GM23248 (cell line): Measurements from ENCODE around the gene DMRTC2. TPM values are rescaled to one million over a fixed set of nuclear protein-coding genes. Genes with fewer than 3 reads are reported as not detected.

ENCODE experiments used
- DNase-seq: peaks from one replicate; pipeline ENCODE4 v3.0.0-alpha.2; 2015
- H2AFZ ChIP-seq: fragments of 200-600 bp; sonication (generic); 2 replicates; pipeline ENCODE4 v1.6.1; 2016; ENCODE audit warnings: antibody characterized with exemption
- H3F3A ChIP-seq: fragments of 200-600 bp; sonication (generic); 2 replicates; pipeline ENCODE4 v1.6.1; 2016; ENCODE audit warnings: mild to moderate bottlenecking, antibody characterized with exemption, mixed run types; ENCODE audit not compliant: insufficient read depth
- H3K27ac ChIP-seq: fragments of 200-600 bp; sonication (generic); 2 replicates; pipeline ENCODE4 v1.5.1; 2016; ENCODE audit warnings: mild to moderate bottlenecking
- H3K27me3 ChIP-seq: fragments of 200-600 bp; sonication (generic); replicated peaks from 2 replicates; pipeline ENCODE4 v1.6.1; 2016; ENCODE audit warnings: mild to moderate bottlenecking; ENCODE audit not compliant: insufficient read depth
- H3K36me3 ChIP-seq: fragments of 200-600 bp; sonication (generic); 2 replicates; pipeline ENCODE4 v1.6.1; 2016; ENCODE audit warnings: low read depth, mild to moderate bottlenecking
- H3K4me1 ChIP-seq: fragments of 200-600 bp; sonication (generic); 2 replicates; pipeline ENCODE4 v1.6.1; 2016; ENCODE audit warnings: mild to moderate bottlenecking; ENCODE audit not compliant: insufficient read depth
- H3K4me2 ChIP-seq: fragments of 200-600 bp; sonication (generic); one replicate; pipeline ENCODE4 v1.6.1; 2016; ENCODE audit warnings: mild to moderate bottlenecking; ENCODE audit not compliant: unreplicated experiment
- H3K4me3 ChIP-seq: fragments of 200-600 bp; sonication (generic); 2 replicates; pipeline ENCODE4 v1.5.1; 2016; ENCODE audit warnings: mild to moderate bottlenecking
- H3K79me2 ChIP-seq: fragments of 200-600 bp; sonication (generic); 2 replicates; pipeline ENCODE4 v1.6.1; 2016; ENCODE audit warnings: mild to moderate bottlenecking; ENCODE audit not compliant: insufficient read depth
- H3K9ac ChIP-seq: fragments of 200-600 bp; sonication (generic); 2 replicates; pipeline ENCODE4 v1.6.1; 2016; ENCODE audit warnings: mild to moderate bottlenecking
- H3K9me2 ChIP-seq: fragments of 200-600 bp; sonication (generic); 2 replicates; pipeline ENCODE4 v1.6.1; 2016; ENCODE audit warnings: mixed run types, mild to moderate bottlenecking, moderate library complexity; ENCODE audit not compliant: insufficient read depth
- H3K9me3 ChIP-seq: fragments of 200-600 bp; sonication (generic); one replicate; pipeline ENCODE4 v1.6.1; 2017; ENCODE audit warnings: low read depth
- H4K20me1 ChIP-seq: fragments of 200-600 bp; sonication (generic); 2 replicates; pipeline ENCODE4 v1.6.0; 2016; ENCODE audit not compliant: insufficient read depth
- EZH2 ChIP-seq: fragments of 200-600 bp; sonication (generic); IDR thresholded peaks from 2 replicates; pipeline ENCODE4 v1.6.1; 2018; ENCODE audit warnings: antibody characterized with exemption, mild to moderate bottlenecking; ENCODE audit not compliant: insufficient read depth, poor library complexity, severe bottlenecking
- EZH2phosphoT487 ChIP-seq: fragments of 200-600 bp; sonication (generic); IDR thresholded peaks from 2 replicates; pipeline ENCODE4 v1.6.1; 2018; ENCODE audit warnings: antibody characterized with exemption, moderate library complexity, mild to moderate bottlenecking, low read depth; ENCODE audit not compliant: insufficient read depth
- WGBS, 2 experiments: methylation state at CpG; one replicate each; pipeline ENCODE4 v1.1.6; 2015 to 2017; ENCODE audit warnings: low lambda C conversion rate in 2 of 2, low coverage in 1 of 2; ENCODE audit errors: missing lambda C conversion rate in 2 of 2; 5-methylcytosine and 5-hydroxymethylcytosine counted together
- in situ Hi-C: fragments of 300-500 bp; cut with MboI; formaldehyde crosslinking; loops from 2 replicates; pipeline ENCODE4 v1.15.0; 2020
- microRNA-seq: library from miRNA; unstranded; fragments of <30 nt; microRNA quantifications from one replicate; pipeline ENCODE4, GENCODE V29; 2016; ENCODE audit warnings: borderline number of aligned reads
- polyA plus RNA-seq: library from polyadenylated mRNA; unstranded; fragments of >200 nt; fragmentation: Nextera tagmentation; extraction: Ambion mirVana; gene quantifications from 2 replicates; pipeline ENCODE4 v1.2.1, GENCODE V29; 2016
- small RNA-seq: library from RNA; depleted of rRNA; stranded (forward); fragments of <200 nt; gene quantifications from one replicate; pipeline ENCODE3, GENCODE V24; 2014; ENCODE audit warnings: low read depth, low replicate concordance
- total RNA-seq: library from RNA; depleted of rRNA; stranded (reverse); fragments of >200 nt; shearing (Covaris generic); gene quantifications from 2 replicates; pipeline ENCODE4 v1.2.3, GENCODE V29; 2014; rRNA removed

Gene DMRTC2
- total and polyA plus RNA-seq, 2 experiments from 2014 or later: not detected

- Histone ChIP-seq H3K36me3 (peaks cover 17% of the 10 kb centered on the region; the same call in 1 of the 2 replicates), H3K4me2 (no peak overlapping the region), H3K9ac (no peak overlapping the region), H3K4me3 (no peak overlapping the region), H2AFZ (no peak overlapping the region), H3K27ac (no peak overlapping the region), H3K27me3 (no peaks in the 10 kb centered on the region), H3K9me2 (no peaks in the 10 kb centered on the region), H3K9me3 (no peaks in the 10 kb centered on the region), H3K79me2 (no peaks in the 10 kb centered on the region), H3F3A (no peaks in the 10 kb centered on the region), H4K20me1 (no peaks in the 10 kb centered on the region), H3K4me1 (no peaks in the 10 kb centered on the region)
- in situ Hi-C loops: no loop called here
- no peak for DNase-seq
- 93 to 94% methylated on average over 14 to 15 of the region's 15 CpGs for WGBS, 2 experiments
- TF ChIP-seq EZH2phosphoT487 (no peak), EZH2 (no peak)
Observed at GRCh38 chr19:41898235-41898634, 53.4 kb downstream of the DMRTC2 start.

Small RNAs within 50 kb of the gene (microRNA-seq; reads per million reads assigned to microRNA genes)
- 1.5 reads per million for gene MIR6797

Small RNAs within 50 kb of the gene (small RNA-seq; reads per million reads assigned to genes)
- gene MIR6797: not detected

Other genes starting within 250 kb of the DMRTC2 start
- gene CEACAM4, start 218.0 kb upstream of the DMRTC2 start, total RNA-seq: not detected in 2 replicates
- not detected in 2 replicates for gene CEACAM4, start 218.0 kb upstream of the DMRTC2 start, polyA plus RNA-seq
- not detected in 2 replicates for gene CEACAM7, start 156.8 kb upstream of the DMRTC2 start, total RNA-seq
- not detected in 2 replicates for gene CEACAM7, start 156.8 kb upstream of the DMRTC2 start, polyA plus RNA-seq
- not detected in 2 replicates for gene CEACAM5, start 136.4 kb upstream of the DMRTC2 start, total RNA-seq
- gene CEACAM5, start 136.4 kb upstream of the DMRTC2 start, polyA plus RNA-seq: not detected in 2 replicates
- gene CEACAM6, start 89.5 kb upstream of the DMRTC2 start, total RNA-seq: not detected in 2 replicates
- not detected in 2 replicates for gene CEACAM6, start 89.5 kb upstream of the DMRTC2 start, polyA plus RNA-seq
- not detected in 2 replicates for gene CEACAM3, start 48.5 kb upstream of the DMRTC2 start, total RNA-seq
- gene CEACAM3, start 48.5 kb upstream of the DMRTC2 start, polyA plus RNA-seq: not detected in 2 replicates
- gene LYPD4, start 359 bp upstream of the DMRTC2 start, total RNA-seq: not detected in 2 replicates
- not detected in 2 replicates for gene LYPD4, start 359 bp upstream of the DMRTC2 start, polyA plus RNA-seq
- gene RPS19, start 15.2 kb downstream of the DMRTC2 start, total RNA-seq: 296 and 881 TPM in 2 replicates
- gene RPS19, start 15.2 kb downstream of the DMRTC2 start, polyA plus RNA-seq: 2,308 and 2,316 TPM in 2 replicates
- not detected in 2 replicates for gene CD79A, start 32.2 kb downstream of the DMRTC2 start, total RNA-seq
- 0.49 TPM in 1 of 2 replicates, not detected in the other for gene CD79A, start 32.2 kb downstream of the DMRTC2 start, polyA plus RNA-seq
- gene ARHGEF1, start 38.1 kb downstream of the DMRTC2 start, total RNA-seq: 44.6 and 46.2 TPM in 2 replicates
- gene ARHGEF1, start 38.1 kb downstream of the DMRTC2 start, polyA plus RNA-seq: 44.3 and 49.6 TPM in 2 replicates
- not detected in 2 replicates for gene ERFL, start 83.4 kb downstream of the DMRTC2 start, total RNA-seq
- not detected in 2 replicates for gene ERFL, start 83.4 kb downstream of the DMRTC2 start, polyA plus RNA-seq
- 294 and 405 TPM in 2 replicates for gene RABAC1, start 114.3 kb downstream of the DMRTC2 start, total RNA-seq
- 470 and 473 TPM in 2 replicates for gene RABAC1, start 114.3 kb downstream of the DMRTC2 start, polyA plus RNA-seq
- 0.11 and 0.63 TPM in 2 replicates for gene ATP1A3, start 149.2 kb downstream of the DMRTC2 start, total RNA-seq
- gene ATP1A3, start 149.2 kb downstream of the DMRTC2 start, polyA plus RNA-seq: 0.34 and 0.36 TPM in 2 replicates
- not detected in 2 replicates for gene GRIK5, start 225.2 kb downstream of the DMRTC2 start, total RNA-seq
- gene GRIK5, start 225.2 kb downstream of the DMRTC2 start, polyA plus RNA-seq: not detected in 2 replicates
- 16.1 and 19.5 TPM in 2 replicates for gene ZNF574, start 231.1 kb downstream of the DMRTC2 start, total RNA-seq
- 14.8 and 16.6 TPM in 2 replicates for gene ZNF574, start 231.1 kb downstream of the DMRTC2 start, polyA plus RNA-seq